HG02973 (cell line): ENCODE results near the gene EPHB1.

Experiments
- ATAC-seq: cut with Tn5 transposase; IDR thresholded peaks from one replicate; pipeline ENCODE4 v1.9.1; 2021; ENCODE audit warnings: moderate library complexity; ENCODE audit not compliant: unreplicated experiment

EPHB1 gene

DNA sequence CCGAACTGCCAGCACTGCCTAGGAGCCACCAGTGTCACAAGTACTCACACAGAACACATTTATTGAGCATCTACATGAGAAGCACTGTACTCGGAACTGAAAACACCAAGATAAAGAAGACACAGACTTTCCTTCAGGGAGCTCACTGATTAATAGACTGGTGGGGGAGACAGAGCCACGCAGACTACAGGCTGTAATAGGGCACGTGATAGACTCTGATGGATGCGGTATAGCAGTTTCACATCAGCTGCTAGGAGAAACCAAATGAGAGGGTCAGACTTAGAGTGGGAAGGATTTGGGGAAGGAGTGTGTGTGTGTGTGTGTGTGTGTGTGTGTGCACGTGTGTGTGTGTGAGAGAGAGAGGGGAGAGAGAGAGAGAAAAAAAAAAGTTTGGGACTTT, 12.1 kb downstream of the EPHB1 start:
- ATAC-seq: no peak

DNA sequence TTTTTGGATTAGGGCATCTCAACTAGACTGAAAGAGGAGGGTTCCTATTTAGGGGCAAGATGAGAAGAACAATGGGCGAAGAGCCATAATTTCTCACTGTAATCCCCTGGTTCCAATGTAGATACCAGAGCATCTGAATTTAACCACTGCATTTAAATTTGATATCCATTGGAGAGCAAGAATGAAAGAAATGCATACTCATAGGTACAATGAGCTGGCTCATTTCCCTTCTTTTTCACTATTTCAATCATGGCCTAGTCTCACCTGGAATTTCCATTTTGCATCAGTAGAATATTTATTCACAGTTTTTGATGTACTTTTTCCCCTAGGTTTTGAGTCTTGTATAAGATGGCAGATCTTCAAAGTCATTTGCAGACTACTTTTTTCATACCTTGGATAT, 13.8 kb downstream of the EPHB1 start:
- no peak for ATAC-seq

DNA sequence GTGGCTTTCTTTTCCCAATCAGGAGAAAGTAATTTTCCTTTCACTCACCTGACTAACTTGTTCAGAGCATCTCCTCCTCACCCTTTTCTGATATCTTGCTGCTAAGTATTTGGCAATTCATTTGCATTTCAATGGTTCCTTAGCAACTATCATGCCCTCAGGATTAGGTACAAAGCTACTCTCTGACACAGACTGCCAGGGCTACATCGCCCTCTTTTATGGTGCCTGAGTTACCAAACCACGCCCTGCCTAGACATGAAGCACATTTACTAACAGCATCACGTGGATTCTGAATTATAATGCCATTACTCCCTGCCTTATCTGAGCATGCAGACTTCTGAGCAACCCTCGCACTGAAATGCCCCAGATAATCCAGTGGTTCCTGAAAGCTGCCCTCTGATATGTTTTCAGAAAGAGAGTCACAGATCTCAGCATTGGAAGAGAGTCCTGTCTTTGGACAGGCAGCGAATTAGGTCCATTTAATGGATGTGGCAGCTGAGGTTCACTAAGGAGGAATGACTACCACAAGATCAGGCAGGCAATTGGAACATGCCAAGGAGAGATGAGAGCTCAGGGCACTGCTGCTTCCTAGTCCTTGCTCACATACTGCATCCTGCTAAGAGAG, 14.5 kb downstream of the EPHB1 start:
- no peak for ATAC-seq

DNA sequence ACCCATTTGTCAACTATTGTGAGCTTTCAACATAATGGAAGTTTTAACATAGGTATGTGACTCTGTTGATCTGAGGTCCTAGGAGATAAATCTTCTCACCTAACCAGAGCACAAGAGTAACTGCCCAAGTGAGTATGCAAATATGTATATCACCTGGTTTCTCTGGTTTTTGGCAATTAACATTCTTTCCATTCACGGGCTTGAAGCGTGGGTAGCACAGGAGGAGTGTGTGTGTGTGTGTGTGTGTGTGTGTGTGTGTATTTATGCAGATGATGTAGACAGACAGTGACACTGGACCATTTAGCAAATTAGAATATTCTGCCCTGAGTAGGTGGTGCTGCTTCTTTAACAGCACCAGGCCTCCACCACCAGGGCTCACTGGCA, 15.0 kb downstream of the EPHB1 start:
- ATAC-seq: peak; percentile 43

DNA sequence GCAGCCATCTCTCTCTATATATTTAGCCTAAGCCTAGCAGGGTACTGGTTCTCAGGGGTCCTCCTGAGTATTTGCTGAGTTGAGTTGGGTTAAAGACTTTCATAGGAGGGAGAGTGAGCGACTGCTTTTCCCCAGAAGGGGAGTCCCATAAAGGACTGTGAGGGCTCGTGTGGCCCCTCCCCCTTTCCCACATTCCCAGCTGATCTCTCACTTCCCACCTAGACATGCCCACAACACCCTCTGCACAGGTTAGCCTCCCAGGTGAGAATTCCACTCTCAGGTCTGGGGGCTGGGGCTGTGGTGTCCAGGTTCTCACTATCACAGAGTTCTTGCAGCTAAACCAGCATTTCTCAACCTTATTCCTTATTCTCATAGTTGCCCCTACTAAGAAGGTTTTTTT, 15.8 kb downstream of the EPHB1 start:
- no peak for ATAC-seq

DNA sequence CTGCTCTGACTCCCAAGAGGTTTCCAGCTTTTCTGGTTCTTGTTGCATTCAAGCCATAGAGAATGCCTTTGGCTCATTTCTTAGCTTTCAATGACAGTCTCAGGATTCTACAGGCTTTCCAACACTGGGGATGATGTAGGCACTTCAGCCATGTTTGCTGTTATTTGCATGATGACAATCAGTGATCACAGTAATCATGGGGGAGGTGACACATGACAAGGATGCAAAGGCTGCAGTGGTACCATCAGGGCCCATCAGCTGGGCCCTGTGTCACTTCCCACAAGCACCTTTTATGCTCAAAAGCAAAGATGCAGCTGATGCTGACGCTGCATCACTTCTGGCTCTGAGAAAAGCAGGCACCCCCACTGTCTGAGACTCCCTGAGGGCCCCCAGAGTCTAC, 18.6 kb downstream of the EPHB1 start:
- ATAC-seq: no peak

DNA sequence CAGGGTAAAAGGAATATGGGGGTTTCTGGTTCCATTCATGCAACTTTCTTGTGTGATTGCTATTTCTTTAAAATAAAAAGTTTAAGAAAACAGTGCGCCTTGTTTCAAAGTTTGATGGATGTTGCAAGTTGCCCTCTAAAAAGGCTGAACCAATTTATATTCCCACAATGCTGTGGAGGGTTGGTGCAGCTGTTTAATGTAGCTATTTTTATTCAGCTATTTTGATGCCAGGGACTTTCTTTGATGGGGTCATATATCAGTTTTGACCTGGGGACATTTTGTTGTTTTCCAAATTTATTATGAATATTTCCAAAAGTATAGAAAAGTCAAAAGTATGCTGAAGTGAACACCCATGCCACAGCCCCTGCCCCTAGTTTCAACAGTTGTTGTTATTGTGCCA, 20.5 kb downstream of the EPHB1 start:
- no peak for ATAC-seq

DNA sequence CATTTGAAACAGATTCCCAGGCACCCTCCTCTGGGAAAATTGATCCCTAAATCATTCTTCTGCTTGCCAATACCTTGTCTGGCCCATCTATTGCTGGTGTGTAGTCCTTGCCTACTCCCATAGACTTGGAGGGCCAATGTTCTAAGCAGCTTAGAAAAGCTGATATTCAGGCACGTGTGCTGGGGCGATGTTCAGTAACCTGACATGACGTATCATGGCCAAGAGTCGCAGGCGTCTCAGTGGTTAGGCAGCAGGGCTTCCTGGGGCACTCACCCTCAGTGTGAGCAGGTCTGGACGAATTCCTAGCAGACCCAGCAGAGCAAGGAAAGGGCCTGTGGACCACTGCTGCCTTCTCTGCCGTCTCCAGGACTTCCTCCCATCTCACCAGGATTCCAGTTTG, 21.6 kb downstream of the EPHB1 start:
- no peak for ATAC-seq

DNA sequence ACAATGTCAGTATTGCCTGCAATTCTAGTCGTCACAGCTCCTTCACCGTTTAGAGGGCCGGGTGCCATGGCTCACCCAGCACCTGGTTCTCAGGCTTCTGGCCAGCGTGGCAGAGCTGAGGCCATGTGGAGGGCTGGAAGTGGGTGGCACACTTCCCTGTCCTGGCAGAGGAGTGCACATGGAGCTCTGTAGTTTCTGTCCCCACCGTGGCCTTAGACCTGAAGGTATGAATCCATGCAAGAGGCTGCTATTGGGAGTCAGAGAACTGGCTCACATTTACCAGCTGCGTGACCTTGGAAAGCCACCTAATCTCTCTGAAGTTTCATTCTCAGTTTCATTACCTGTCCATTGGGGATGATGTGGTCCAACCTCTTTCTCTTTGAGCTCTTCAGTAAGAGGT, 22.2 kb downstream of the EPHB1 start:
- ATAC-seq: peak; percentile 83

DNA sequence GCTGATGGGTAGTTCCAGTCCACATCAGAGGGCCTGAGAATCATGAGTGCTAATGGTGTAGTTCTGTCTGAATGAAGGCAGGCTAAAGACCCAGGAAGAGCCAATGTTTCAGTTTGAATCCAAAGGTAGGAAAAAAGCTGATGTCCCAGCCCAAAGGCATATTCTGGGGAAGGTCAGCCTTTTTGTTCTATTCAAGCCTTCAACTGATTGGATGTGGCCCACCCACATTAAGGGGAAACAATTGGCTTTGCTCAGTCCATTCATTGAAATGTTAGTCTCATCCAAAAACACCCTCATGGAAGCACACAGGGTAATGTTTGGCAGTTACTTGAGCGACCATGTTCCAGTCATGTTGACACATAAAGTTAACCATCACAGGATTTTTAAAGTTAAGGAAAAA, 25.9 kb downstream of the EPHB1 start:
- no peak for ATAC-seq

DNA sequence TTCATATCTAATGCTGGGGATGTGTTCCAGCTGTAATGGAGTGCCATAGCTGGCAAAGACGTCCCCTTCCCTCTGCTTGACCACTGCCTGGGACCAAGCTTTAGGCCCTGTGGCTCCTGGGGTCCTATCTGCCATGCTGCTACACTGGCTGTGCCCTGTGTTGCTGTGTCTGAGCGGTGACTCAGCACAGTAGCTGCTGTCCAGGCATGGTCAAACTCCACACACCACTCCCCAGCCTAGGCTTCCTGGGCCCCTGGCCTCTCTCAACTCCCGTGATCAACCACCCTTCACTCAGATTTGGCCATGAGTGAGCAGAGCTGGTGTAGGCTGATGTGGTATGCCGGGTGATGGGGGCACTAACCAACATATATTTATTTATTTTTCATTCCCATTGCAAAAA, 27.0 kb downstream of the EPHB1 start:
- no peak for ATAC-seq

DNA sequence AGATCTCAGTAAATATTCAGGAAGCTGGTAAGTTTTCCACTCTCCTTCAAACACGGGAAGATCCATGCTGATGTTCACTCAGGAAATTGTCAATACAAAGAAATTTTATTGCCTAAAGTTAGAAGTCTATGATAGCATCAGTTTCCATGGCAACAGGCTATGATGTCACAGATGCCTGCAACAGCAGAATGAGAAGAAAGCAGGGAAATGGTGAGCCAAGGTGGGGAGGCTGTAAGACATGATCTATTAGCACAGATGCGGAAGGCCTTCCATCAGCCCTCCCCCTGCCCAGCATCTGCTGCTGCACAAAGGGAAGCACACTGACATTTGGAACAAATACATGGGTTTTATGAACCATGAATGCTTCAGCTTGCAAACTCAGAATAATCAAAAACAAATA, 28.6 kb downstream of the EPHB1 start:
- no peak for ATAC-seq

DNA sequence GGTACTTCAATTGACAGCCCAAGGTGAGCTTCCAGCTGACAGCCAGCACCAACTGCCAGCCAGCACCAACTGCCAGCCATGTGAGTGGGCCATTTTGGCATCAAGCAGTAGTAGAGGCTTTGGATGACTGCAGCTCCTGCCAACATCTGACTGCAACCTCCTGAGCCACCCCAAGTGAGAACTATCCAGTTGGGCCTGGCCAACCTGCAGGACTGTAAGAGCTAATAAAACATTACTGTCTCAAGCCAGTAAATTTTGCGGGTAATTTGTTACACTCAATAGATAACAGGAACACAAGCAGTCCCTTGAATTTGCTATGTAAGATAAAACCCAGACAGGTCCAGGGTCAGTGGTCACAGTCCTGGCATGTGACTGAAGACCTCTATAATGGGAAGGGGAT, 29.7 kb downstream of the EPHB1 start:
- ATAC-seq: no peak

DNA sequence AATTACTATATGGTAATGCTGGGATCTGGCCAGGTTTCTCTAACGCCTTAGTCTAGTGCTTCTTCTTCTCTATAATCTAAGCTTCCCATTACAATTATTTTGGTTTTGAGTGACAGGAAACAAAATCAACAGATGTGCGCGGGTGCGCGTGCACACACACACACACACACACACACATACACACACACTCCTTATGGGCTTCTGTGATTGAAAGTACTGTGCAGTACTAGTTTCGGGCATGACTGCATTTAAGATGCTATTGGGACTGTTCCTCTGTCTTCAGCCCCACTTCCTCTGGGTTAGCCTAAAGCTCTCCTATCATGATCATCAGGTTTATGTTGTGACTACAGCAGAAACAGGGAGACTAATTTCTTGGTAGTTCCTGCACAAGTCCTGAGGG, 32.2 kb downstream of the EPHB1 start:
- ATAC-seq: peak; percentile 72

DNA sequence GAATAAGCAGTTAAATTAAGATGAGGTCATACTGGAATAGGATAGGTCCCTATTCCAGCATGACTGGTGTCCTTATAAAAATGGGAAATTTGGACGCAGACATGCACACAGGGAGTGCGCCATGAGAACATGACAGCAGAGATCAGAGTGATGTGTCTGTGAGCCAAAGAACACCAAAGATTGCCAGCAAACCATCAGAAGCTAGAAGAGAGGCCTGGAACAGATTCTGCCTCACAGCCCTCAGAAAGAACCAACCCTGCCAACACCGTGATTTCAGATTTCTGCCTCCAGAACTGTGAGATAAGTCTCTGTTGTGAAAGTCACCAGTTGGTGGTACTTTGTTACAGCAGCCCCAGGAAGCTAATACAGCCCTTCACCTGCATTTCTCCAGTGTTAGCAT, 34.7 kb downstream of the EPHB1 start:
- ATAC-seq: no peak

DNA sequence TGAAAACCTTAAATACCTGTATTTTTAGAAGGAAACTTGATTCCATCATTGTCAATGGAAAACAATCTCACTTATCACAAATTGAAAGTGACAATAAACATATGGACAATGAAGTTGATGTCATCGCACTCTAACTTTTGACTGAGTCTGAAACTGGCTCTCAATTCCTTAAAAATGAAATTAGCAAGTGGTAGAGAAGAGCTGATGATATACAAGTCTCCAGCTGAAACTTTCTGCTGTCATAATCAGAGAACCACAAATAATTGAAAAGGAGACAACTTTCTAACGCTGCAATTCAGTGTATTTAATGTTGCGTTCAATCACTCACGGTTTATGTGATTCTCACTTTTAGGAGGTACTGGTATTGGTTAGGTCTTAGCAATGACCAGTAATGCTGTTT, 37.5 kb downstream of the EPHB1 start:
- ATAC-seq: no peak

DNA sequence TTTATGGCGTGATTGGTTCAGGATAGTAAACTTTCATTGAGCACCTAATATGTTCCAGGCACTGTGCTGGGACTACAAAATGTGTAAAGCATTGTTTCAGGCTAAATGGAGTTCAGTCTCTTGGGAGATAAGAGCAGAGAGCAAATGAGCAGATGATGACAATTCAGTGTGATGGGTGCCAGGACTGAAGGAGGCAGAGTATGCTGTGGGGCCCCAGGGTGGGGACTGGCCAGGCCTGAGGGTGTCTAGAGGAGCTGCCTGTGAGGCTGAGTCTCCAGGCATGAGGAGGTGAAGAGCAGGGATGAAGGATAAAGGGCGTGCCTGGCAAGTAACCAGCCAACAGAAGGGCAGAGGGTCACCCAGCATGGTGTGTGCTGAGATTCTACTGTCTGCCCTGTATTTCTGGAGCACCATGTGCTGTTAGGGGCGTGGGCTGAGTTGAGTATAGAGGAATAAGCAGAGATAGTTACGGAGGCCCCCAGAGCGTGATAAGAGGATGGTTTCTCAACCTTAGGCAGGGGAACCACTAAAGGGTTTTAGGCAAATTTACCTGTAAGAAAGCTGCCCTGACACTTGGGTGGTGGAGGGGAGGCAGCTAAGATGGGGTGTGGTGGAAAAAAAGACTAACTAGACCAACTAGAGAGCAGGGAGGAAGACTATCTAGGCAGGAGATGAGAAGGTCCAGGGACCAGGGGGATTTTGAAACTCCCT, 38.5 kb downstream of the EPHB1 start:
- no peak for ATAC-seq

DNA sequence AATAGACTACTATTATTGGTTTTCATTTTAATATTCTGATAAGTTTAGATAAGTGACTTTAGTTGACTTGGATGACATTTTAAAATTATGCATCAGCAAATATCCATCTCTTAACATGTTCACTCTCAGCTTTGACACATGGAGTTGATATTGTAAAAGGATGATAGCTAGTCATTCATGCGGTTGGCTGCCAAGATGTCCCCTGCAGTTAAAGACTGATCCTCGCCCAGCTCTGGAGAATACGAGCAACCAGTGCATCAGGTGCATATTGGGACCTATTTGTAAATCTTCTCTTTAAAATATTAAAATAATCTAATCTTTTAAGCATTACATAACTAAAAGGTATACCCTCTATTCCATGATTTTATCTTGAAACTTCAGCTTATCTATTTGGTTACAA, 41.9 kb downstream of the EPHB1 start:
- ATAC-seq: no peak

DNA sequence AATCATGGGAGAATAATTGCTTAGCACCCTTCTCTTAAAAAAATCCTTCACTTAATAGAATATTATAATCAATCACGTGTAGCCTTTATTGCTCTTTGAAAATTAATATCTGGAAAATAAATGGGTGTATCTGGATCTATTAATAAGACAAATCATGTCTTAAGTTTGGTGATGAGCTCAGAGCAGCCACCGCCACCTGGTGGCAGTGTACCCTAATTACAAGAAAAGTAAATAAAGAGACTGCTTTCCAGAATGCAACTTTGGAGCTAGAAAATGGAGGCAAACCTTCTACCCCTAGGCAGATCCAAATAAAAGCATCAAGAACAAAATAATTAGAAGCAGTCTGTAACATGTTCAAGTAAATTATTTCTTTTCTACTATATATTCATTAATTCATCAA, 43.5 kb downstream of the EPHB1 start:
- ATAC-seq: no peak

DNA sequence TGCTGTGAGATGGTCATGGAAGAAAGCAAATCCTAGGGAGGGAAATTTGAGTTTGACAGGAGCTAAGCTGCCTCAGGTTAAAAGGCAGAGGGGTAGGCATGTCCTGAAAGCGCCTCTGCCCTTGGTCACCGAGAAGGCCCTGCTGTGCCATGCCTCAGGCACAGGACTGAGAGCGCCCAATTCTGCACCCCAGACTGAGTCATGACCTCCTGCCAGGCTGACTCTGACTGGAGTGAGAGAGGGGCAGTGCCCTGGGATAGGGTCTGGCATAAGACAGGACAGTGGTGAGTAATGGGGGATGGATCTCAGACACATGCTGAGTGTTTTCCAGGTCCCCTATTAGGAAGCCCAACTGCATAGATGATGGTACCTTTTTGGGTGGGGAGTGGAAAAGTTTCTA, 44.4 kb downstream of the EPHB1 start:
- ATAC-seq: no peak

DNA sequence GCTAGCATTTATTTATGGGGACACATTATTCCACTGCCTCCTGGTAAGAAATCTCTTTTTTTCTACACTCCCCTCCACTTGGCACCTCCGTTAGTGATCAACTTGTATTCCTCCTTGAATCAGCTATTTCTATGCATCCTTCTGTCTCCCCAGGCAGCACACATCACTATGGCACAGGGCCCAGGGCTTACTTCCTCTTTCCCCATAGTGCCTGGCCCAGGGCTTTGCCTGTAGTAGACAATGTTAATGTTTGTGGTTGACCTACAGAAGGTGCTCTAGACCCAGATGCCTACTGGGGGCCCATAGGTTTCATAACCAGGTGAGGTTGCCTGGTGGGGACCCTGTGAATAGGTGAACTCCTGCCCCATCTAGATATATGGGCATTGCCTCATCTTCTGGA, 44.9 kb downstream of the EPHB1 start:
- ATAC-seq: peak; percentile 58

DNA sequence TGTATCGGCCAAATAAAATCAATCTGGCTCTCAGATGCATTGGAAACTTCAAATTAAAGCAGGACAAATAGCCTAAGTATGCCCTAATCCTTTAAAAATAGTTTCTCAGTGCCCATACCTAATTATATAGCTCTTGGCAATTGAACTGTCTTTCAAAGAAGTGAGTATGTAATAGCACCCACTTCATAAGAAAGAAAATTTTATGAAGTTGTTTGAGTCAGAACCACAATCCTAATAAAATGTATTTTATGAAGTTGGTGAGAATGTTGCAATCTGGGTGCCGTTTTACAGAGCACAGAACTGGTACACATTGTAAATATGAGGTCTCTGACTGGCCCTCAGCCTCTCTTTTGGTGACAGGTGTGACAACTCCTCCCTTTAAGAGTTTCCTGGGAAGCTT, 45.4 kb downstream of the EPHB1 start:
- no peak for ATAC-seq

DNA sequence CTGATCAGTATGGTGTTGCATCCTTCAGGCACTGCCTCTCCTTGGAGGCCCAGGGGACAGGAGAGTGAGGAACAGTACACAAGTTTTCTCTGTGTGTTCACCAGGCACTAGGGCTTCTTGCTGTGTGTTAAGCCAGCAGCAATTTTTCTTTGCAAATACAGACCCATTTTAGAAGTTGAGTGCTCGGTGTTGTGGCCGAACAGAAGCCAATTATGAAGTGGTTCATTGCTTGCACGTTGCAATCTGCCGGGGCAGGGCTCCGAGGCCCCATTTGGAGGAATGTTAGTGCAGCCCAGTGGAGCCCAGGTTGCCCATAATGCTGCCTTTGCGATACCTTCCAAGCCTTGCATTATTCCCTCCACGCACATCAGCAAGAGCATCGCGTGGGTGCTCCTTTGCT, 51.0 kb downstream of the EPHB1 start:
- ATAC-seq: no peak
